GM23338 (cell line): ENCODE data around the gene KCTD2. TPM values are rescaled to one million over a fixed set of nuclear protein-coding genes. Genes with fewer than 3 reads are reported as not detected.

ENCODE experiments used
- ATAC-seq: fragments of 200-7000 bp; cut with Tn5 transposase; 3 replicates; pipeline ENCODE4 v1.9.1; 2020
- DNase-seq: peaks from one replicate; pipeline ENCODE4 v3.0.0-alpha.2; 2015; ENCODE audit warnings: low spot score
- H2AFZ ChIP-seq: fragments of 200-600 bp; sonication (generic); 2 replicates; pipeline ENCODE4 v1.8.0; 2016; ENCODE audit warnings: antibody characterized with exemption, mild to moderate bottlenecking, moderate library complexity
- H3F3A ChIP-seq: fragments of 200-600 bp; sonication (generic); replicated peaks from 2 replicates; pipeline ENCODE4 v1.8.0; 2017; ENCODE audit warnings: antibody characterized with exemption, mixed run types, low read depth
- H3K27ac ChIP-seq: fragments of 200-600 bp; sonication (generic); 2 replicates; pipeline ENCODE4 v1.6.1; 2016; ENCODE audit warnings: low read depth
- H3K27me3 ChIP-seq: fragments of 200-600 bp; sonication (generic); 2 replicates; pipeline ENCODE4 v1.8.0; 2016; ENCODE audit warnings: mild to moderate bottlenecking, mixed run types, moderate library complexity; ENCODE audit not compliant: insufficient read depth
- H3K36me3 ChIP-seq: fragments of 200-600 bp; sonication (generic); 2 replicates; pipeline ENCODE4 v1.8.0; 2016; ENCODE audit warnings: mild to moderate bottlenecking; ENCODE audit not compliant: insufficient read depth
- H3K4me1 ChIP-seq: fragments of 200-600 bp; sonication (generic); 2 replicates; pipeline ENCODE4 v1.8.0; 2016; ENCODE audit warnings: mild to moderate bottlenecking, moderate library complexity; ENCODE audit not compliant: insufficient read depth
- H3K4me2 ChIP-seq: fragments of 200-600 bp; sonication (generic); 2 replicates; pipeline ENCODE4 v1.7.1; 2017; ENCODE audit warnings: mixed run types
- H3K4me3 ChIP-seq: fragments of 200-600 bp; sonication (generic); 2 replicates; pipeline ENCODE4 v1.6.1; 2016; ENCODE audit warnings: mixed run types
- H3K79me2 ChIP-seq: fragments of 200-600 bp; sonication (generic); replicated peaks from 2 replicates; pipeline ENCODE4 v1.8.0; 2017; ENCODE audit warnings: mild to moderate bottlenecking; ENCODE audit not compliant: insufficient read depth
- H3K9me2 ChIP-seq: fragments of 200-600 bp; sonication (generic); 2 replicates; pipeline ENCODE4 v1.8.0; 2017; ENCODE audit not compliant: insufficient read depth
- H4K20me1 ChIP-seq: fragments of 200-600 bp; sonication (generic); replicated peaks from 2 replicates; pipeline ENCODE4 v1.8.0; 2017; ENCODE audit warnings: mild to moderate bottlenecking; ENCODE audit not compliant: insufficient read depth
- H3K27ac Mint-ChIP-seq: 2 replicates; pipeline ENCODE4 v1.8.0; 2020; ENCODE audit warnings: inconsistent platforms, mild to moderate bottlenecking, moderate library complexity, mixed read lengths
- H3K27me3 Mint-ChIP-seq: 3 replicates; pipeline ENCODE4 v1.8.0; 2022; ENCODE audit warnings: low read depth, mild to moderate bottlenecking, moderate library complexity, mixed read lengths, inconsistent platforms; ENCODE audit not compliant: insufficient read depth, poor library complexity
- H3K36me3 Mint-ChIP-seq: 3 replicates; pipeline ENCODE4 v1.8.0; 2021; ENCODE audit warnings: low read depth, mild to moderate bottlenecking, inconsistent platforms, moderate library complexity, mixed read lengths
- H3K4me1 Mint-ChIP-seq: 3 replicates; pipeline ENCODE4 v1.8.0; 2020; ENCODE audit warnings: mild to moderate bottlenecking, inconsistent platforms, mixed read lengths
- H3K4me3 Mint-ChIP-seq: 3 replicates; pipeline ENCODE4 v1.8.0; 2021; ENCODE audit warnings: moderate library complexity, mild to moderate bottlenecking, inconsistent platforms, mixed read lengths
- H3K9me3 Mint-ChIP-seq: 3 replicates; pipeline ENCODE4 v1.8.0; 2020; ENCODE audit warnings: moderate library complexity, mild to moderate bottlenecking, inconsistent platforms, mixed read lengths
- CREB1 ChIP-seq: fragments of 250-450 bp; sonication (Bioruptor Pico); IDR thresholded peaks from 2 replicates; pipeline ENCODE4 v1.5.0; 2020; ENCODE audit warnings: low read depth, mild to moderate bottlenecking, moderate library complexity
- EZH2phosphoT487 ChIP-seq: fragments of 200-600 bp; sonication (generic); IDR thresholded peaks from one replicate; pipeline ENCODE4 v1.8.1; 2018; ENCODE audit warnings: antibody characterized with exemption; ENCODE audit not compliant: unreplicated experiment
- JUNB ChIP-seq: IDR thresholded peaks from one replicate; pipeline ENCODE4 v1.6.1; 2016; ENCODE audit warnings: antibody characterized with exemption; ENCODE audit not compliant: unreplicated experiment
- NANOG ChIP-seq: IDR thresholded peaks from 2 replicates; pipeline ENCODE4 v1.6.1; 2016; ENCODE audit warnings: antibody characterized with exemption, borderline replicate concordance
- STAT1 ChIP-seq: IDR thresholded peaks from one replicate; pipeline ENCODE4 v1.6.1; 2016; ENCODE audit warnings: antibody characterized with exemption; ENCODE audit not compliant: unreplicated experiment
- ZNF331 ChIP-seq: fragments of 250-450 bp; sonication (Bioruptor Pico); IDR thresholded peaks from 2 replicates; pipeline ENCODE4 v1.5.0; 2020; ENCODE audit warnings: low read depth, mild to moderate bottlenecking, moderate library complexity
- polyA plus RNA-seq: library from polyadenylated mRNA; unstranded; fragments of >200 nt; fragmentation: Nextera tagmentation; extraction: Ambion mirVana; gene quantifications from 2 replicates; pipeline ENCODE4 v1.2.1, GENCODE V29; 2016
- total RNA-seq: library from RNA; depleted of rRNA; stranded (reverse); fragments of >200 nt; shearing (Covaris generic); gene quantifications from 2 replicates; pipeline ENCODE4 v1.2.3, GENCODE V29; 2014
- TF ChIP-seq, protein P1 (sequence below), 2 experiments: fragments of 200-600 bp in 1 of 2; sonication (generic) in 1 of 2; conservative IDR thresholded peaks; 2 replicates each; pipeline versions ENCODE4 v1.5.1 to v1.6.1; 2016 to 2017; ENCODE audit warnings: antibody characterized with exemption in 2 of 2, low read depth in 2 of 2, mild to moderate bottlenecking in 2 of 2, moderate library complexity in 1 of 2
- TF ChIP-seq, protein P2 (sequence below): IDR thresholded peaks from one replicate; pipeline ENCODE4 v1.6.1; 2018; ENCODE audit warnings: antibody characterized with exemption; ENCODE audit not compliant: unreplicated experiment

The KCTD2 gene
- total and polyA plus RNA-seq, 2 experiments from 2014 or later, result 7.4 to 30.0 TPM

- Histone ChIP-seq H3K27me3 (no peaks in the 10 kb centered on the region), H2AFZ (no peak overlapping the region), H3K4me2 (no peak overlapping the region), H3K4me3 (no peak overlapping the region), H3K27ac (no peak overlapping the region), H4K20me1 (no peaks in the 10 kb centered on the region), H3K36me3 (no peaks in the 10 kb centered on the region), H3K79me2 (no peaks in the 10 kb centered on the region; the same call in 1 of the 2 replicates), H3F3A (peaks cover 18% of the 10 kb centered on the region), H3K4me1 (peaks cover 32% of the 10 kb centered on the region), H3K9me2 (no peaks in the 10 kb centered on the region)
- peaks cover 34% of the 10 kb centered on the region for H3K4me1 Mint-ChIP-seq
- no peak for DNase-seq
- ATAC-seq, result no peak
- H3K27ac Mint-ChIP-seq, result no peak overlapping the region
- peaks cover 15% of the 10 kb centered on the region for H3K27me3 Mint-ChIP-seq
- TF ChIP-seq ZNF331, result no peak
- TF ChIP-seq, protein P1, sequence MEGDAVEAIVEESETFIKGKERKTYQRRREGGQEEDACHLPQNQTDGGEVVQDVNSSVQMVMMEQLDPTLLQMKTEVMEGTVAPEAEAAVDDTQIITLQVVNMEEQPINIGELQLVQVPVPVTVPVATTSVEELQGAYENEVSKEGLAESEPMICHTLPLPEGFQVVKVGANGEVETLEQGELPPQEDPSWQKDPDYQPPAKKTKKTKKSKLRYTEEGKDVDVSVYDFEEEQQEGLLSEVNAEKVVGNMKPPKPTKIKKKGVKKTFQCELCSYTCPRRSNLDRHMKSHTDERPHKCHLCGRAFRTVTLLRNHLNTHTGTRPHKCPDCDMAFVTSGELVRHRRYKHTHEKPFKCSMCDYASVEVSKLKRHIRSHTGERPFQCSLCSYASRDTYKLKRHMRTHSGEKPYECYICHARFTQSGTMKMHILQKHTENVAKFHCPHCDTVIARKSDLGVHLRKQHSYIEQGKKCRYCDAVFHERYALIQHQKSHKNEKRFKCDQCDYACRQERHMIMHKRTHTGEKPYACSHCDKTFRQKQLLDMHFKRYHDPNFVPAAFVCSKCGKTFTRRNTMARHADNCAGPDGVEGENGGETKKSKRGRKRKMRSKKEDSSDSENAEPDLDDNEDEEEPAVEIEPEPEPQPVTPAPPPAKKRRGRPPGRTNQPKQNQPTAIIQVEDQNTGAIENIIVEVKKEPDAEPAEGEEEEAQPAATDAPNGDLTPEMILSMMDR (conservative IDR thresholded peaks at IDR 0.05; ENCODE audit: low read depth in 2 of 2), result 0 out of 4 replicates have a peak, but pooled peaks of 1 of the 2 experiments have one; percentile 0
- TF ChIP-seq STAT1, result no peak
- TF ChIP-seq, protein P2, sequence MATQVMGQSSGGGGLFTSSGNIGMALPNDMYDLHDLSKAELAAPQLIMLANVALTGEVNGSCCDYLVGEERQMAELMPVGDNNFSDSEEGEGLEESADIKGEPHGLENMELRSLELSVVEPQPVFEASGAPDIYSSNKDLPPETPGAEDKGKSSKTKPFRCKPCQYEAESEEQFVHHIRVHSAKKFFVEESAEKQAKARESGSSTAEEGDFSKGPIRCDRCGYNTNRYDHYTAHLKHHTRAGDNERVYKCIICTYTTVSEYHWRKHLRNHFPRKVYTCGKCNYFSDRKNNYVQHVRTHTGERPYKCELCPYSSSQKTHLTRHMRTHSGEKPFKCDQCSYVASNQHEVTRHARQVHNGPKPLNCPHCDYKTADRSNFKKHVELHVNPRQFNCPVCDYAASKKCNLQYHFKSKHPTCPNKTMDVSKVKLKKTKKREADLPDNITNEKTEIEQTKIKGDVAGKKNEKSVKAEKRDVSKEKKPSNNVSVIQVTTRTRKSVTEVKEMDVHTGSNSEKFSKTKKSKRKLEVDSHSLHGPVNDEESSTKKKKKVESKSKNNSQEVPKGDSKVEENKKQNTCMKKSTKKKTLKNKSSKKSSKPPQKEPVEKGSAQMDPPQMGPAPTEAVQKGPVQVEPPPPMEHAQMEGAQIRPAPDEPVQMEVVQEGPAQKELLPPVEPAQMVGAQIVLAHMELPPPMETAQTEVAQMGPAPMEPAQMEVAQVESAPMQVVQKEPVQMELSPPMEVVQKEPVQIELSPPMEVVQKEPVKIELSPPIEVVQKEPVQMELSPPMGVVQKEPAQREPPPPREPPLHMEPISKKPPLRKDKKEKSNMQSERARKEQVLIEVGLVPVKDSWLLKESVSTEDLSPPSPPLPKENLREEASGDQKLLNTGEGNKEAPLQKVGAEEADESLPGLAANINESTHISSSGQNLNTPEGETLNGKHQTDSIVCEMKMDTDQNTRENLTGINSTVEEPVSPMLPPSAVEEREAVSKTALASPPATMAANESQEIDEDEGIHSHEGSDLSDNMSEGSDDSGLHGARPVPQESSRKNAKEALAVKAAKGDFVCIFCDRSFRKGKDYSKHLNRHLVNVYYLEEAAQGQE, result no peak
- TF ChIP-seq JUNB, result no peak
- no peak for TF ChIP-seq NANOG
- no peak for TF ChIP-seq CREB1 (CRISPR knock-in tag)
- no peaks in the 10 kb centered on the region; the same call in 2 of the 3 replicates for H3K36me3 Mint-ChIP-seq
- H3K4me3 Mint-ChIP-seq, result no peak overlapping the region
- no peaks in the 10 kb centered on the region for H3K9me3 Mint-ChIP-seq
Observed at GRCh38 chr17:75084039-75084660, 37.1 kb downstream of the KCTD2 start.

GRCh38 chr17:75086496-75087181, 39.6 kb downstream of the KCTD2 start:
- Mint-ChIP-seq H3K27ac (peak overlapping the region; percentile 79), H3K4me3 (peak overlapping the region; percentile 75), H3K4me1 (peaks cover 52% of the 10 kb centered on the region), H3K27me3 (peaks cover 27% of the 10 kb centered on the region), H3K36me3 (no peaks in the 10 kb centered on the region; the same call in 2 of the 3 replicates), H3K9me3 (no peaks in the 10 kb centered on the region)
- H3K79me2 ChIP-seq, result peaks cover under 1% of the 10 kb centered on the region
- peak overlapping the region; percentile 91 for H3K4me3 ChIP-seq
- ATAC-seq (no peak), DNase-seq (no peak)
- TF ChIP-seq, protein P1 (conservative IDR thresholded peaks at IDR 0.05; ENCODE audit: low read depth in 2 of 2), result peak in 1 of 2 experiments; percentile 40; a peak in 2 of 4 replicates
- no peak for TF ChIP-seq EZH2phosphoT487
- H3K27ac ChIP-seq, result peak overlapping the region; percentile 98
- H3F3A ChIP-seq, result peaks cover 29% of the 10 kb centered on the region
- no peaks in the 10 kb centered on the region for H3K9me2 ChIP-seq
- no peaks in the 10 kb centered on the region for H3K27me3 ChIP-seq
- H2AFZ ChIP-seq, result no peak overlapping the region
- no peaks in the 10 kb centered on the region for H3K36me3 ChIP-seq
- H3K4me2 ChIP-seq, result peak overlapping the region; percentile 96
- H4K20me1 ChIP-seq, result no peaks in the 10 kb centered on the region
- peaks cover 50% of the 10 kb centered on the region for H3K4me1 ChIP-seq
